GM21528 (cell line): Measurements from ENCODE around the gene ATP2B3.

ENCODE experiments used
- ATAC-seq: cut with Tn5 transposase; IDR thresholded peaks from one replicate; pipeline ENCODE4 v1.9.1; 2021; ENCODE audit warnings: mild to moderate bottlenecking, moderate library complexity; ENCODE audit not compliant: unreplicated experiment, low FRiP score

The ATP2B3 gene

DNA sequence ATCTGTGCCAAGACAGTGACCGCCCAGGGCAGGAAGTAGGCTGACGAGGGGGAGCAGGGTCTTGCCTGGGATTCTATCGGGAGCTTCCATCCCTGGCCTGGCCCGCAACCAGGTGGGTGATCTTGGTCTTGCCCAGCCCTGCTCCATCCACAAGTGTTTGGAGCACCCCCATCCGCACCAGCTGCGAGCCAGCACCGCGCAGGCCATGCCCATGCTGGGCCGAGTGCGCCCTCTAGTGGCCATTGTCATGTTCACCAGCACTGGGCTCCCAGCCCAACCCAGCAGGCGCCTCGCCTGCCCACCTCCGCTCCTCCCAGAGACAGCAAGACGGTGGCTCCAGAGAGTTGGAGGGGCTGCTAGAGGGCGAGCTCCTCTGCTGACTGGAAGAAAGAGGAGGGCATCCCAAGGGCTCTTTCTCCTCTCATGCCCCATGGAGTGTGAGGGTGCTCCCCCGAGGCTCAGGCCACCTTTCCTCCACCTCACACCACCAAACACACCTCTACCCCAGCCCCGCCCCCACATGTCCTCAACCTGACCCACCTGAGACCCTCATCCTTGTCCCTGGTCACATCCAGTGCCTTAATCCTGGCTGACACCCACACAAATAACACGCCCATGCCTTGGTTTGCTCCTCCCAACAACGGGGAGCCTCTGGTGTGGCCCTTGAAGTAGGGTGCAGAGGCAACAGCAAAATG lies 9.8 kb upstream of the ATP2B3 start:
- ATAC-seq, result peak; percentile 89

DNA sequence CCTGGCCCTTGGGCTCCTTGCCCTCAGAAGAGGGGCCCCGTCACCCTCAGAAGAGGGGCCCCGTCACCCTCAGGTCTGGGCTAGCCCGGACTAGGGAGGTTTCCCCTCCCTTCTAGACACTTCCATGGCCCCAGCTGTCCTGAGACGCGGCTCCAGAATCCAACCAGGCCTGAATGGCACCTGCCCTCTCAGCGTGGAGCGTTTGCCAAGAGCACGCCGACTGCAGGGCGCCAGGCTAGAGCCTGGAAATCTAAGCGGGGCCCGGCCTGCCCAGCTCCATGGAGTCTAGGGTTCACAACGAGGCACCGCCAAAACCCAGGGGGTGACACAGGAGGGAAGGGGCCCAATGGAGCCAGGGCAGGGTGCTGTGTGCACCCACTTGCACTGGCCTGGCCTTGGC lies 7.8 kb upstream of the ATP2B3 start:
- ATAC-seq, result no peak

DNA sequence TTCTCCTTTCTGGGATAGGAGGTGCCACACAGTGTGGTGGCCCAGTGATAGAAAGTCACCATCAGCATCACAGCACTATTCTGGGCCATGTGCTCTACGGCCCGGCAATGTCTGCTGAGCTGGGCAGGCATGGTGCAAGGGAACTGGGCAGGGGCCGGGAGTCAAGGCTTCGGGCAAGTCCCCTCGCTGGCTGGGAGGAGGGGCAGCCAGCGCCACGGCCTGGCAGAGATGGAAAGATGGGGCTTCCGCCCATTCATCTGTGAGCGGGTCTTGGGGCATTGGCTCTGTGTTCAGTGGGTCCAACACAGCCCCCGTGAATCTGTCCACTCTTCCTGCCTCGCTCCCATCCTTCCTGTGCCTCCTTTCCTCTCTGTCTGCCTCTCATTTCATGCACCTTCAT lies 7.1 kb upstream of the ATP2B3 start:
- no peak for ATAC-seq

DNA sequence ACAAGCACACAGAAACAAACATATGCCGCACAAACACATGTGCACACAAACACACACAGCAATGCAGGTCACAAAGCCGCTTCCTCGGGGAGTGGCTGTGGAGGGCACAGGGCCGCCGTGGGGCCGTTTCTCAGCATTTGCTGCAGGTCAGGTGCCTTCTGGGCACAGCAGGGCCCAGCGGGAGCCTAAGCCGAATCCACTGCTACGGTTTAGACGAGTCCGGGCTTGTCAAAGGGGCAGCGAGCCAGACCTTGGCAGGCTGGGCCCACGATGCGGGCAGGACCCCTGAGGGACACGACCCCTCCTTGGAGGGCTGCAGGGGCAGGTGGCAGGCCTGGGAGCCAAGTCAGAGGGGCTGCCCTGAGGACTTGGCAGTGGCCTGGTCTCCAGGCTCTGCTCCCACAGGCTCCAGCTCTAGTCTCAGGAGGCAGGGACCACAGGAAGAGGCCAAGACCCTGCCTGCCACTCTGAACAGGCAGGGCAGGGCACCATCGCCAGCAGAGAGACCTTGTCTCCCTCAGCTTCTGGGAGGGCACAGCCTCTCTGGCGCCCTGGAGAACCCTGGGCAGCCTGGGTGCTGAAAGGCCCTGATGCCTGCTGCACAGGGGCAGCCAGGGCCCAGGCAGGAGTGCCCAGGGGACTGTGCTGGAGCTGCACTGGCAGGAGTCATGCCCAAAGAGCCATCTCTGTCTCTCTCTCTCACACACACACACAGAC lies 5.5 kb upstream of the ATP2B3 start:
- ATAC-seq, result no peak

DNA sequence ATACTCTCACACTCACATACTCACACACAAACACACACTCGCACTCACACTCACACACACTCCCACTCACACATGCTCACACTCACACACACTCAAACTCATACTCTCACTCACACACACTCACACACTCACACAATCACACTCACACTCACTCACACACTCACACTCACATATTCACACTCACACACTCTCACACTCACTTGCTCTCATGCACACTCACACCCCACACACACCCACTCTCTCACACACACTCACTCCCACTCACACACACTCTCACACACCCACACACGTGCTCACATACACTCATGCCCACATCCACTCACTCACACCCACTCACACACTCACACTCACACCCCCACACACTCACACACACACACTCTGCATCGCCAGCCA lies 4.9 kb upstream of the ATP2B3 start:
- no peak for ATAC-seq

DNA sequence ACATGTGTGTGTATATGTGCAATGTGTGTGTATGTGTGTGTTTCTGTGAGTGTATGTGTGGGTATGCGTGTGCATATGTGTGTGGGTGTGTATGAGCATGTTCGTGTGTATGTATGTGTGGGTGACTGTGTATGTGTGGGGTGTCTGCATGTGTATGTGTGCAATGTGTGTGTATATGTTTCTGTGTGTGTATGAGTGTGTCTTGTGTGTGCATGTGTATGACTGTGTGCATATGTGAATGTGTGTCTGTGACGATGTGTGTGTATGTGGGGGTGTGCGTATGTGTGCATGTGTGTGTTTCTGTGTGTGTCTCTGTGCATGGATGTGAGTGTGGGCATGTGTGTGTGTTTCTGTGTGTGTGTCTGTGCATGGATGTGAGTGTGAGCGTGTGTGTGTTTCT lies 4.2 kb upstream of the ATP2B3 start:
- no peak for ATAC-seq

DNA sequence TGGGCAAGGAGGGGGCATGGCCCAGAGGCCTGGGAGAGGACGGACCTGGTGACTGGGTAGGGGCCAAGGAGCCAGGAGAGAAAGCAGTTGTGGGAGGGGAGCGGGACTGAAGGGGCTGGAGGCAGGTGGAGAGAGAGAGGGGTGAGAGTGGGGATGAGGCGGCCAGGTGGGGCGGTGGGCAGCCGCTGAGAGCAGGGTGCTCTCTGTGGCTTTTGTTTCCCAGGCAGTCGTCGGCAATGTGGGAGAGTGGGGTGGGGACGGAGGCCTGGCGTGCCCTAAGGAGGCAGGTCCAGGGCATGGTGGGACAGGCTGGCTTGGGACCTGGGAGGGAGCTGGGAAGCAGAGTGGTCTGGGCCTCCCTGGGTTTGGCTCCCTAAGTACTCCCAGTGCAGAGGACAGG lies 3.2 kb upstream of the ATP2B3 start:
- ATAC-seq, result no peak

DNA sequence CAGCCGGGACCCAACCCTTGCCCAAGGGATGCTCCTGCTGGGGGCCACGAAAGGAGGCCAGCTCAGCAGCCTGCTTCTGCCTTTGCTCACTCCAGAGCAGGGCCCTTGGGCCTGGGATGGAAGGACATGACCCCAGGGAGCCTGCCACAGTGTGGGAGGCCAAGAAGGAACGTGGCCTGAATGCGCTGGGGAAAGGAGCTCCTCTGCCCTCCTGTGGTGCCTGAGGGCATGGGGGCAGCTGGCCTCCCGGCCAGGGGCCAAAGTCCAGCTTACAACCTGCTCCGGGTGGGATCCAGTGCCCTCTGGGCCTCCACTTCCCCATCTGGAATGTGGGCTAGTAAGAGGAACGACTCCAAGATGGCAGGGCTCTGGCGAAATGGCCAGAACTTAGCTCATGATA lies 2.0 kb upstream of the ATP2B3 start:
- ATAC-seq, result no peak

DNA sequence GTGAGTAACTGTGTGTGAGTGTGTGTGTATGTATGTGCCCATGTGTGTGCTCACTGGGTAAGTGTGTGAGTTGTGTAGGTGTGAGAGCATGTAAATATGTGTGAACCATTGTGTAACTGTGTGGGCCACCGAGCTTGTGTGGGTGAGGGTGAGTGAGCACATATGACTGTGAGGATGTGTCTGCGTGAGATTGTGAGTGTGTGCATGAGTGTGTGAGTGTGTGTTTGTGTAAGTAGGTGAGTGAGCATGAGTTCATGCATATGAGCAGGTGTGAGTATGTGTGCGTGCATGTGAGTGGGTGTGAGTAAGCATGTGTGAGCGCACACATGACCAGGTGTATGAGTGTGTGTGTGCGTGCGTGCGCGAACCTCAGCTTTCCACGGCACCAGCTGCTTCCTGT lies 1.4 kb upstream of the ATP2B3 start:
- ATAC-seq, result no peak

DNA sequence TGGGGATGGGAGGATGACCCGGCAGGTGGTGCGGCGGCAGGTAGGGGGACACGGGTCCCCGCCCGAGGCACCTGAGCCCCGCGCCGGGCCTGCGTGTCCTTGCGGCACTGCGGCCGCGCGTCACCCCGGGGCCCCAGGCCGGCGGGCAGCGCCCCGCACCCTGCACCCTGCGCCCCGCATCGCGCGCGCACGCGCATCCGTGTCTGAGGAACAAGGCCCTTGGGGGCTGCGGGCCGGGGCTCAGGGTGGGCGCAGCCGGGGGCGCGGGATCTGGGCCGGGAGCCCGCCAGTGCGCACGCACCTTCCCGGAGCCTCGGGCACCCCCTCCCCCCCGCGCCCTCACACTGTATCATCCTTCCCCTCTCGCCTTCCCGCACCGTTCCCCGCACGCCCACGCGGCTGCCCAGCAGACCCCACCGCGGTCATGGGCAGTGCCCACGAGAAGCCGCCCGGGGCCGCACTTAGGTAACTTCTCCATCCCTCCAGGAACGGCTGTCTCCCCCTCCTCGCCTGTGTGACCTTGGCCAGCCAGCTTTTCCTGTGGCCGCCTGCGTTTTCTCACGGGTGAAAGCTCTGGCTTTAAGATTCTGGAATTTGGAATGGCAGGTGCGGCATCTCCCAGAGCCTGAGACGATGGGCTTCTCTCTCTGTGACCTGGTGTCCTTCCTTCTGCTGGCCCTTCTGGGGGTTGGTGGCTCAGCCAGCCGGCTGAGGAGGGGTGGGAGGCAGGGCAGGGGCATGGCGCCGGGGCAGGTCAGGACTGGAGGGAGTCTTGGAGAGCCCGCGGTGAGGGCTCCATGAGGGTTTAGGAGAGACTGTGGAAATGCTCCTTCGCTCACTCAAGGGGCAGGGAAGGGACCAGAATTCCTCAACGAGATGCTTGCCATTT lies 748 bp downstream of the ATP2B3 start:
- no peak for ATAC-seq

DNA sequence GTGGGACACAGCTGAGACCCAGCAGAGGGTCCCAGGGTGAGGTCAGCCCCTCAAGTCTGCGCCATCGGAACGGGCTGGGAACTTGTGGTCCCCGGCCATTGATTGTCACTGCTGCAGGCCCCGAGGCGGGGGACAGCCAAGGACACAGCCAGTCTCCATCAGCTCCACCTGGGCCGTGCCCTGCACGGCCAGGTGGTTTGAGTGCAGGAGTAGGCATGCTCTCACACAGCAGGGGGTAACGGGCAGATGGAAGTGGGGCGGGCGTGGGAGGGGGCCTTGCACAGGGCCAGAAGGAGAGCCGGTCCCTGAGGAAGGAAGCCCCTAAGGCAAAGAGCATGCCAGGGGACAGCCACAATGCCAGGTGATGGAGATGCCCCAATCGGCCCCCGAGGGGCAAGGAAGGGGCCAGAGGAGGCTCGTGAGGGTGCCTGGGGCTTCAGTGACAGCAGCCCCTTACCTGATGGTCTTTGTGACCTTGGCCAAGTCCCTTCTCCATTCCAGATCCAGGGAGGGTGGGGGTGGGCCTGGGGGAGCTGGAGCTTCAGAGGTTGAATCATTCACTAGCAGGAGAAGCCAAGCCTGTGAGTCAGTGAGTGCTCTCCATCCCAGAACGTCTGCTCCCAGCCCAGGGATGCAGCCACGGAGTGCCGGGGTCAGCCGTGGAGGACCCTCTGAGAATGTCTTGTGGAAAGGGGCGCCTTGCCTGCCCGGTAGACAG lies 2.3 kb downstream of the ATP2B3 start:
- no peak for ATAC-seq

DNA sequence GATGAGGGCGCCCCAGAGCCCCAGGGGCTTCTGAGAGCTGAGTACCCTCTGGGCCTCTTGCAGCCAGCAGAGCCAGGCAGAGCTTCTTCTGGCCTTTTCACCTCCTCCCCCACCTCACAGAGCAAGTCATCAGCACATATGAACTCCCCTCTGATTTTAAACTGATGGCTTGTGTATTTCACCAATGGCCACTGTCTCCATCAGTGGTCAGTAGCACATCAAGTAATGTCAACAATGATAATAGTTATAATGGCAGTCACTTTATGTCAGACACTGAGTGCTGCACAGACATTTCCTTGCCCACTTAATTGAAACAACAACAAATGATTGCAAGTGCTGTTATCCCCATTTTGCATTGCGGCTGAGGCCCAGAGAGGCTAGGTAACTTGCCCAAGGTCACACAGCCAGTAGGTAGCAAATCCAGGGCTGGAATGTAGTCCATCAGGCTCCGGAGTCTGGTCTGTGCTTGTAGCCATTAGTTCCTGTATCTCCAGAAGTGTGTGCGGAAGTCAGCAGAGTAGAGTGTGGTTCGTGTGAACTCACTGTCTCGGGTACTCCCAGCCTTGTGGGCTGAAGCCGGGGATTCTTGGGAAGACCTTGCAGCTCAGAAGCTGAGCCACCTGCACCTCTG lies 3.0 kb downstream of the ATP2B3 start:
- ATAC-seq, result no peak

DNA sequence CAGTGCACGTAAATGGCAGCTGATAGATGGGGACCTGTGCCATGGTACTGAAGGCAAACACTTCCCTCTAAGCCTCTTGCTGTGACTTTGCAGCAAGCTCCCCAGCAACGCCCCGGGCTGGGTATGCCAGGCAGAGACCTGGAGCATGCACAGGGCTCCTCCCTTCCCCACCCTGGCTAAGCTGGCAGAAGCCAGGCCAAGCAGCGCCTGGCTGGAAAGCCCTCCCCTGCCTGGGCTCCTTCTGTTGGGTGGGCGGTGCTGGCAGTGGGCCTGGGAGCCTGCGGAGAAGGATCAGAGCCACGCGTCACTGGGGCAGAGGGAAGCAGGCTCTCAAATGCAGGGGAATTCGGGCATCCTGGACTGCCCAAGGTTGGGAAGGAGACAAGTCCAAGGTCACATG lies 3.6 kb downstream of the ATP2B3 start:
- ATAC-seq, result no peak

DNA sequence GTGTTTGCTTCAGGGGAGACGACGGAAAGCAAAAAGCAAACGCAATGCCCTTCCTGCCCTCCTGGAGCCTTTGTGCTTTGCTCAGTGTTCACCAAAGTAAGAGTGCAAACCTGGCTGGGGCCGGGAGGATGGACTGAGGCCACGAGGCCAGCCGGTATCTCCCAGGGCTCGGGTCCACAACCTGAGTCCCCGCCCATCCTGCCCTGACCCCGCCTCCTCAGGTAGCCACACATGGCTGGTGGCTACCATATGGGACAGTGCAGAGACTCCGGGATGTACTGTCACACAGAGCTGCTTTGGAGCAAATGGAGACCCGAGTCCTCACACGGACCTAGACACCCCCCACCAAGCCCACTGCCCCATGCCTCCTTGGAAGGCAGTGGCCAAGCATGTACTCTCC lies 4.8 kb downstream of the ATP2B3 start:
- no peak for ATAC-seq

DNA sequence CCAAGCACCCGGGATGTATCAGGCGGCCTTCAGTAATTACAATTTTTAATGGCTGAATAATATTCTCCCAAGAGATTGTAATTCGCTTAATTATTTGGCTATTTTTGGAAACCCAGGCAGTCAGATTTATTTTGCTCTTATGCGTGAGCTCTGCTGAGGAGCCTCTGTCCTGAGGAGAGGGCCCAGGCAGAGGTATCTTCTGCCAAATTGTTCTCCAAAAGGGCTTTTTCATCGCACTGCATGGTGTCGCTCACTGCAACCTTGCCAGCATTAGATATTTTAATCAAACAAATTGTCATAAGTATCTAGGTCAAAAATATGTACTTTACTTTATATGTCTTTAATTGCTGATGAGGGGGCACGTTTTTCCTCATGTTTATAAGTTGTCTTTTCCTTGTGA lies 5.8 kb downstream of the ATP2B3 start:
- no peak for ATAC-seq

DNA sequence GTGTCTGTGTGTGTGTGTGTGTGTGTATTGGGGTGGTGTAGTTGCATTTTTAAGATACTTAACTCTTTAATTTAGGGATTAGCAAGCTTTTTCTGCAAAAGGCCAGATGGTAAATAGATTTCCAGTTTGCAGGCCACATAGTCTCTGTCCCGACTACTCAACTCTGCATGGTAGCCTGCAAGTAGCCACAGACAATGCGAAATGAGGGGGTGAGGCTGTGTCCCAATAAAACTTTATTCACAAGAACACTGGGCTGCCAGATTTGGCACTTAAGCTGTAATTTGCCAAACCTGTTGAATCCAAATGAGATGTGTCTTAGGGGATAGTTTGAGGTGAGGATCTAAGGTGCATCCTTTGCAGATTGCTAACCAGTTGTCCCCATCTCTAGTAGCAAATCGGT lies 6.8 kb downstream of the ATP2B3 start:
- ATAC-seq, result no peak

DNA sequence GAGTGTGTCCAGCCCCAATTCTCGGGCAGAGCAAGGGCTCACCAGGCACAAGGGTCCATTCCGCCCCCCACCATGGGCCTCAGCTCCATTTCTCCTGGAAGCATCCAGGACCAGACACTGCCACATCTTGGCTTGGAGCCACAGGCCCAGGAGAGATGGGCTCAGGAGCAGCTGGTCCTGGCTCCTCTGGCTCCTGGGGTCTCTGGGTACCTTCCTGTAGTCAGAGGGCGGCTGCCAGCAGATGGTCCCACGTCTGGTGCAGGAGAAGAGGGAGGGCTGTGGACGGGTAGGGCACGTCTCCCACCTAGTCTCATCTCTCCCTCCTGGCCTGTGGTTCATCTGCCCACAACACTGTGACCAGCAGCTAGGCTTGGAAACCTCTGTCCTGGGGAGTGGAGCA lies 8.0 kb downstream of the ATP2B3 start:
- ATAC-seq, result no peak

DNA sequence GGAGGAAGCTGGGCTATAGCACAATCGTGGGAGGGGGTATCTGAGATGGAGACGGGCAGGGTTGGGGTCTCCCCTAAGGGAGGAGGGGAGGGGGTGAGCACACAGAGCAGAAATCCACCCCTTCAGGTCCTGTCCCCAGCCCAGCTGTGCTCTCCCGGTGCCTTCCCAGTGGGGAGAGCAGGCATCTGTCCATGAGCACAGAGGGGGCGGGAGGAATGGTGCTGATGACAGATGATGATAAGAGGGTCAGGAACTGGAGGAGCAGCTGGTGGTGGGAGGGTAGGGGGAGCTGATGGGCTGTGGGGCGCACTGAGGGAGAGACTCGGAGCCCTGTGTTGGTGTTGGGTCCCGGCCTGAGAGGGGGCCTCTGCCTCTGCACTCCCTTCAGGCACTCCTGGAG lies 8.6 kb downstream of the ATP2B3 start:
- no peak for ATAC-seq

DNA sequence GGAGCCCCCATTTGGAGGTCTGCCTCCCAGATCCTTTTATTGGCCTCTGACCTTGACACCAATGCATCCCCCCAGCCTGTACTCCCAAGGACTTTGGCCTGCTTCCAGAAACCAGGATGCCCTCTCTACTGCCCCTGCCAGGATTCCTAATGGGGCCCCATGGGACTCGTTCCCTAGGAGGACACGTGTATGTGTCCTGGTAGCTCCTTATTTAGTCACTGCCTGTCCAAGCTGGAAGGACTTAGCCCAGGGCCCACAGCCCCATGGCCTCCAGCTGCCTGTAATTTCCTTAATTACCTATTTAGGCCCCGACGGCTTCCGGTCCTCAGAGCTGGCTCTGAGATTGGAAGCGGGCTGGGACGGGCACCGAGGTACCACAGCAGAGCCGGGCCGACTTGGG lies 9.4 kb downstream of the ATP2B3 start:
- ATAC-seq, result no peak

DNA sequence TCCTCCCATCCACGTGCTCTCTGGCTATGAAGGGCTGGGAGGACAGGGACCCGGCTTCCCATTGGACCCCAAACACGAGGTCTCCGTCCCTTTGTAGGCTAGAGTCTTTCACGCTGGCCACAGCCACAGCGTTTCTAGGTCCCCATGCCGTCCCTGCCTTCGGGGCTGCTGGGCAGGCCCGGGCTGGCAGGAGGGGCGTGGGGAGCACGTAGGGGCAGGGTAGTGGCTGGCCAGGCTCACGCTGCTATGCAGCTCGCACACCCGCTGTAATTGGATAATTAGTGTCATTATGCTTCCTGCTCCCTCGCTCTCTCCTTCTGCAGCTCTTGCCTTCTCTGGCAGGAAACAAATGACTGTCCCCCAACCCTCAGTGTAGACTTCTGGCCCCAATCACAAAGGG lies 9.8 kb downstream of the ATP2B3 start:
- ATAC-seq, result no peak
